Keratinocyte (primary cell): ENCODE results near the gene ZNF117. TPM values are rescaled to one million over a fixed set of nuclear protein-coding genes. Genes with fewer than 3 reads are reported as not detected.

Experiments used
- DNase-seq: peaks from one replicate; pipeline ENCODE4 v3.0.0-alpha.2; 2011; ENCODE audit warnings: low read depth, missing footprints, low spot score
- FAIRE-seq: peaks from 2 replicates; lab custom pipeline; 2011; peaks lifted over from hg19 to GRCh38; lab: Jason Lieb, UNC
- H2AFZ ChIP-seq: 2 replicates; pipeline ENCODE4 v1.6.0; 2012; ENCODE audit warnings: low read length, control low read depth, inconsistent platforms; ENCODE audit not compliant: control insufficient read depth
- H3K27ac ChIP-seq: 2 replicates; pipeline ENCODE4 v1.5.1; 2011; ENCODE audit warnings: low read length; ENCODE audit not compliant: control insufficient read depth, insufficient read depth
- H3K27me3 ChIP-seq: 3 replicates; pipeline ENCODE4 v1.6.0; 2011; ENCODE audit warnings: low read length; ENCODE audit not compliant: control insufficient read depth, insufficient read depth; ENCODE audit errors: extremely low read depth
- H3K36me3 ChIP-seq, 2 experiments: 2 replicates in 1 of 2; 3 replicates in 1 of 2; pipeline ENCODE4 v1.5.1; 2011; ENCODE audit warnings: low read length in 2 of 2, mild to moderate bottlenecking in 1 of 2; ENCODE audit not compliant: control insufficient read depth in 2 of 2, insufficient read depth in 2 of 2; ENCODE audit errors: extremely low read depth in 1 of 2
- H3K4me1 ChIP-seq: 3 replicates; pipeline ENCODE4 v1.5.1; 2011; ENCODE audit warnings: low read length; ENCODE audit not compliant: control insufficient read depth, insufficient read depth; ENCODE audit errors: extremely low read depth
- H3K4me2 ChIP-seq: 3 replicates; pipeline ENCODE4 v1.6.0; 2011; ENCODE audit warnings: low read depth, low read length; ENCODE audit not compliant: control insufficient read depth, insufficient read depth; ENCODE audit errors: extremely low read depth
- H3K4me3 ChIP-seq, 3 experiments: fragments of 200-600 bp in 1 of 3; sonication (generic) in 1 of 3; 2 replicates in 2 of 3; 3 replicates in 1 of 3; pipeline ENCODE4 v1.5.1; 2011 to 2016; ENCODE audit warnings: low read length in 3 of 3, mild to moderate bottlenecking in 3 of 3, control low read depth in 2 of 3, inconsistent platforms in 1 of 3, low read depth in 1 of 3, mixed read lengths in 1 of 3, mixed run types in 1 of 3, moderate library complexity in 1 of 3; ENCODE audit not compliant: control insufficient read depth in 2 of 3, insufficient read depth in 2 of 3; ENCODE audit errors: extremely low read depth in 1 of 3
- H3K79me2 ChIP-seq: 2 replicates; pipeline ENCODE4 v1.6.0; 2012; ENCODE audit warnings: low read length; ENCODE audit not compliant: control insufficient read depth, insufficient read depth
- H3K9ac ChIP-seq: 3 replicates; pipeline ENCODE4 v1.6.0; 2011; ENCODE audit warnings: low read length; ENCODE audit not compliant: control insufficient read depth, insufficient read depth; ENCODE audit errors: extremely low read depth
- H3K9me1 ChIP-seq: 3 replicates; pipeline ENCODE4 v1.6.0; 2011; ENCODE audit warnings: low read length; ENCODE audit not compliant: control insufficient read depth, insufficient read depth; ENCODE audit errors: extremely low read depth
- H3K9me3 ChIP-seq: 2 replicates; pipeline ENCODE4 v1.5.1; 2012; ENCODE audit warnings: low read depth, low read length; ENCODE audit not compliant: control insufficient read depth
- H4K20me1 ChIP-seq: 3 replicates; pipeline ENCODE4 v1.6.0; 2011; ENCODE audit warnings: low read length; ENCODE audit not compliant: control insufficient read depth, insufficient read depth; ENCODE audit errors: extremely low read depth
- EZH2 ChIP-seq: IDR thresholded peaks from one replicate; pipeline ENCODE4 v1.6.1; 2012; ENCODE audit warnings: inconsistent platforms, mild to moderate bottlenecking, low read length, moderate library complexity
- dilution Hi-C: fragments of 300-500 bp; cut with MboI; formaldehyde crosslinking; loops from one replicate; pipeline ENCODE4 v1.7.0; 2020; ENCODE audit warnings: low sequenced_read_pairs; ENCODE audit not compliant: extremely low pct_ligation_motif_present
- polyA plus RNA-seq, 5 experiments: library from polyadenylated mRNA; depleted of rRNA in 3 of 5; stranded (reverse) in 3 of 5; stranded (forward) in 1 of 5; unstranded in 1 of 5; fragments of >200 nt; gene quantifications; 1 replicate in 1 of 5; 2 replicates in 3 of 5; 3 replicates in 1 of 5; pipeline versions ENCODE4 v1.2.1 to v1.2.3, GENCODE V29; 2011 to 2012; ENCODE audit warnings: missing spikeins in 2 of 5, low read depth in 1 of 5, low replicate concordance in 1 of 5
- TF ChIP-seq, protein P1 (sequence below), 3 experiments: IDR thresholded peaks in 1 of 3; conservative IDR thresholded peaks in 1 of 3; optimal IDR thresholded peaks in 1 of 3; 2 replicates in 2 of 3; 3 replicates in 1 of 3; pipeline versions ENCODE3 to v1.5.1; 2011; ENCODE audit warnings: low read length in 3 of 3, mild to moderate bottlenecking in 3 of 3, moderate library complexity in 2 of 3, control low read depth in 1 of 3, inconsistent platforms in 1 of 3; ENCODE audit not compliant: insufficient read depth in 2 of 3; ENCODE audit errors: extremely low read depth in 1 of 3

ZNF117 gene
- polyA plus RNA-seq, 1 donor (not counting 4 experiments of a cell fraction or from before 2014, with no cell fraction given): 1.8 TPM

DNA sequence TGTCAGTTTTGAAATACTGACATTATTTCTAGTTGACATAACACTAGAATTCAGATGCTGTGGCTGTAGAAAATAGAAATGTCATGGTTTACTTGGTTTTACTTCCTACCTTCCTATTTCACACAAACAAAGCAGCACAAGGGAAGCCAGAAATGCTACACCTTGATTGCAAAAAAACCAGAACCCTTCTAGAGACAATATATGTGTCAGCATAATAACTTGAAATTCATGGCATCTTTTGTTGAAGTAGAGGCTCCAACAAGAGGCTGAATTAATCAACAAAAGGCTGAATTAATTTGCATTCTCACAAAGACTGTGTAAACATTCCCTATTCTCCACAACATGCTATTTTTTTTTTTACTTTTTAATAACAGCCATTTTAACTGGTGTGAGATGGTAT, 25.2 kb downstream of the ZNF117 start:
- Histone ChIP-seq H3K4me1 (no peaks in the 10 kb centered on the region), H4K20me1 (no peaks in the 10 kb centered on the region), H3K27me3 (no peaks in the 10 kb centered on the region), H2AFZ (no peak overlapping the region), H3K4me2 (no peak overlapping the region), H3K4me3 (no peak overlapping the region), H3K36me3 (no peaks in the 10 kb centered on the region), H3K9me1 (no peaks in the 10 kb centered on the region), H3K9me3 (no peaks in the 10 kb centered on the region), H3K27ac (no peak overlapping the region), H3K79me2 (no peaks in the 10 kb centered on the region), H3K9ac (no peak overlapping the region)
- TF ChIP-seq EZH2: no peak
- TF ChIP-seq, protein P1, sequence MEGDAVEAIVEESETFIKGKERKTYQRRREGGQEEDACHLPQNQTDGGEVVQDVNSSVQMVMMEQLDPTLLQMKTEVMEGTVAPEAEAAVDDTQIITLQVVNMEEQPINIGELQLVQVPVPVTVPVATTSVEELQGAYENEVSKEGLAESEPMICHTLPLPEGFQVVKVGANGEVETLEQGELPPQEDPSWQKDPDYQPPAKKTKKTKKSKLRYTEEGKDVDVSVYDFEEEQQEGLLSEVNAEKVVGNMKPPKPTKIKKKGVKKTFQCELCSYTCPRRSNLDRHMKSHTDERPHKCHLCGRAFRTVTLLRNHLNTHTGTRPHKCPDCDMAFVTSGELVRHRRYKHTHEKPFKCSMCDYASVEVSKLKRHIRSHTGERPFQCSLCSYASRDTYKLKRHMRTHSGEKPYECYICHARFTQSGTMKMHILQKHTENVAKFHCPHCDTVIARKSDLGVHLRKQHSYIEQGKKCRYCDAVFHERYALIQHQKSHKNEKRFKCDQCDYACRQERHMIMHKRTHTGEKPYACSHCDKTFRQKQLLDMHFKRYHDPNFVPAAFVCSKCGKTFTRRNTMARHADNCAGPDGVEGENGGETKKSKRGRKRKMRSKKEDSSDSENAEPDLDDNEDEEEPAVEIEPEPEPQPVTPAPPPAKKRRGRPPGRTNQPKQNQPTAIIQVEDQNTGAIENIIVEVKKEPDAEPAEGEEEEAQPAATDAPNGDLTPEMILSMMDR (optimal IDR thresholded peaks at IDR 0.05 in 1 of 3, IDR thresholded peaks at IDR 0.05 in 1 of 3, conservative IDR thresholded peaks at IDR 0.05 in 1 of 3; ENCODE audit: extremely low read depth in 1 of 3, insufficient read depth in 2 of 3, low read length in 3 of 3): no peak
- dilution Hi-C loops: no loop called here
- DNase-seq (no peak), FAIRE-seq (no peak)

DNA sequence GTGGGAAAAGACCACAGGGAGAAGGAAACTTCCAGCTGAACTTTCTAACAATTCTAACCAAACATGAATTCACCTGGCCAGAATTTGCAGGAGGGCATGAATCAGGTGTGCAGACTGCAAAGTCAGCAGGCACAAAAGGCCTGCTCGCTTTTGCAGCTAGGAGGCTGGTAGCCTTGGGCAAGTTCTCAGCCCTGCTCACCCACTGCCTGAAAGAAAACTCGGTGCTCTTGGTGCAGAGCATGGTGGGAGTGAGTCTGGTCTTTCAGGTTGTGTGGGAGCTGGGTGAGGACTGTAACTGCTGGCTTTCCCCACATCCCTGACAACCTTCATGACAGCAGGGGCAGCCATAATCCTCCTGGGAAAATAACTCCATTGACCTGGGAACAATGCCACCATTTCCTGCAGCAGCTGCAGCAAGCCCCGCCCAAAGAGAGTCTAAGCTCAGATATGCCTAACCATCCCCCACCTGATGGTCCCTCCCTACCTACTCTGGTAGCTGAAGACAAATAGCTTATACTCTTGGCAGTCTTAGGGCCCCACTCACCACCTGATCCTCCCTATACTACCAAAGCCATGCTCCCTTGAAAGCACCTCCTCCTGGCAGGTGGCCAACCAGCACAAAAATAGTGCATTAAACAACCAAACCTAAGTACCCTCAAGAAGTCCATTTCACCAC, 31.6 kb downstream of the ZNF117 start:
- H3K27me3 ChIP-seq: no peaks in the 10 kb centered on the region
- H3K9ac ChIP-seq: no peak overlapping the region
- no peaks in the 10 kb centered on the region for H4K20me1 ChIP-seq
- dilution Hi-C loops: no loop called here
- no peak overlapping the region for H3K4me2 ChIP-seq
- no peaks in the 10 kb centered on the region for H3K9me1 ChIP-seq
- H3K36me3 ChIP-seq: no peaks in the 10 kb centered on the region
- no peaks in the 10 kb centered on the region for H3K4me1 ChIP-seq
- H3K27ac ChIP-seq: no peak overlapping the region
- FAIRE-seq: no peak
- no peak overlapping the region for H2AFZ ChIP-seq
- TF ChIP-seq, protein P1 (optimal IDR thresholded peaks at IDR 0.05 in 1 of 3, IDR thresholded peaks at IDR 0.05 in 1 of 3, conservative IDR thresholded peaks at IDR 0.05 in 1 of 3; ENCODE audit: extremely low read depth in 1 of 3, insufficient read depth in 2 of 3, low read length in 3 of 3): no peak
- no peak for TF ChIP-seq EZH2
- DNase-seq: no peak
- peaks cover 1% of the 10 kb centered on the region for H3K9me3 ChIP-seq
- no peaks in the 10 kb centered on the region for H3K79me2 ChIP-seq
- H3K4me3 ChIP-seq: no peak overlapping the region
